Kidney epithelial cell (primary cell): ENCODE results near the gene ARHGAP21. TPM values are rescaled to one million over a fixed set of nuclear protein-coding genes. Genes with fewer than 3 reads are reported as not detected.

ENCODE experiments used
- DNase-seq: peaks from one replicate; pipeline ENCODE4 v3.0.0-alpha.2; 2010; ENCODE audit warnings: low read depth
- H3K27me3 ChIP-seq: 2 replicates; pipeline ENCODE4 v1.6.0; 2011; ENCODE audit warnings: low read length; ENCODE audit not compliant: control insufficient read depth, insufficient read depth
- H3K36me3 ChIP-seq: 2 replicates; pipeline ENCODE4 v1.5.1; 2011; ENCODE audit warnings: low read length; ENCODE audit not compliant: control insufficient read depth, insufficient read depth
- H3K4me3 ChIP-seq: 2 replicates; pipeline ENCODE4 v1.5.1; 2011; ENCODE audit warnings: low read depth, mild to moderate bottlenecking, control low read depth, low read length
- total RNA-seq: library from RNA; depleted of rRNA; stranded (reverse); fragments of >200 nt; gene quantifications from 2 replicates; pipeline ENCODE4 v1.2.3, GENCODE V29; 2015
- TF ChIP-seq, protein P1 (sequence below): IDR thresholded peaks from 2 replicates; pipeline ENCODE4 v1.5.1; 2011; ENCODE audit warnings: mild to moderate bottlenecking, moderate library complexity, low read length, control low read depth, inconsistent platforms; ENCODE audit not compliant: insufficient read depth, poor library complexity, severe bottlenecking

ARHGAP21 gene
- total RNA-seq, 1 donor from 2014 or later, result 71.8 TPM

GRCh38 chr10:24700948-24701347, 22.7 kb downstream of the ARHGAP21 start:
- Histone ChIP-seq H3K4me3 (no peak overlapping the region), H3K36me3 (no peaks in the 10 kb centered on the region), H3K27me3 (no peaks in the 10 kb centered on the region)
- no peak for DNase-seq
- TF ChIP-seq, protein P1, sequence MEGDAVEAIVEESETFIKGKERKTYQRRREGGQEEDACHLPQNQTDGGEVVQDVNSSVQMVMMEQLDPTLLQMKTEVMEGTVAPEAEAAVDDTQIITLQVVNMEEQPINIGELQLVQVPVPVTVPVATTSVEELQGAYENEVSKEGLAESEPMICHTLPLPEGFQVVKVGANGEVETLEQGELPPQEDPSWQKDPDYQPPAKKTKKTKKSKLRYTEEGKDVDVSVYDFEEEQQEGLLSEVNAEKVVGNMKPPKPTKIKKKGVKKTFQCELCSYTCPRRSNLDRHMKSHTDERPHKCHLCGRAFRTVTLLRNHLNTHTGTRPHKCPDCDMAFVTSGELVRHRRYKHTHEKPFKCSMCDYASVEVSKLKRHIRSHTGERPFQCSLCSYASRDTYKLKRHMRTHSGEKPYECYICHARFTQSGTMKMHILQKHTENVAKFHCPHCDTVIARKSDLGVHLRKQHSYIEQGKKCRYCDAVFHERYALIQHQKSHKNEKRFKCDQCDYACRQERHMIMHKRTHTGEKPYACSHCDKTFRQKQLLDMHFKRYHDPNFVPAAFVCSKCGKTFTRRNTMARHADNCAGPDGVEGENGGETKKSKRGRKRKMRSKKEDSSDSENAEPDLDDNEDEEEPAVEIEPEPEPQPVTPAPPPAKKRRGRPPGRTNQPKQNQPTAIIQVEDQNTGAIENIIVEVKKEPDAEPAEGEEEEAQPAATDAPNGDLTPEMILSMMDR, result no peak

GRCh38 chr10:24698270-24698669, 25.4 kb downstream of the ARHGAP21 start:
- Histone ChIP-seq H3K36me3 (no peaks in the 10 kb centered on the region), H3K4me3 (no peak overlapping the region), H3K27me3 (no peaks in the 10 kb centered on the region)
- TF ChIP-seq, protein P1, result no peak
- no peak for DNase-seq

DNA sequence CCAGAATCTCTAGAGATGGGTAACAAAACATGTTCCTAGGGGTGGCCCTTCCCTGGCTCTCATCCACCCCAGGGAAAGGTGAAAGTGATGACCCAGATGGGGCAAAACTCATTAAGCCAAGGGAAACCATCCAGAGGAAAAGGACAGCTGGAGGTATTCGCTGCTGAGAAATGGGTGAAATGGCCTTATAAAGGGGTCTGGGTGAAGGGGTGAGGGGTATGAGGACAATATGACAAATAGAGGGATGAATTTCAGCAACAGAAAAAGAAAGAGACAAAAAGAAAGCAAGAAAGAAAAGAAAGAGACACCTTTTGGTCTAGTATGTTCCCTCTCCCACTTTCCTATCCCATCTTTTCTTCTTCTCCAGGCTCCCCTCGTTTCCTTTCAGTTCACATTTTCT, 26.6 kb downstream of the ARHGAP21 start:
- TF ChIP-seq, protein P1, result no peak
- Histone ChIP-seq H3K4me3 (no peak overlapping the region), H3K27me3 (no peaks in the 10 kb centered on the region), H3K36me3 (no peaks in the 10 kb centered on the region)
- DNase-seq, result no peak

- no peaks in the 10 kb centered on the region for H3K27me3 ChIP-seq
- no peak overlapping the region for H3K4me3 ChIP-seq
- no peak for DNase-seq
- no peaks in the 10 kb centered on the region for H3K36me3 ChIP-seq
- TF ChIP-seq, protein P1, result no peak
Observed at GRCh38 chr10:24695452-24695851, 28.2 kb downstream of the ARHGAP21 start.

DNA sequence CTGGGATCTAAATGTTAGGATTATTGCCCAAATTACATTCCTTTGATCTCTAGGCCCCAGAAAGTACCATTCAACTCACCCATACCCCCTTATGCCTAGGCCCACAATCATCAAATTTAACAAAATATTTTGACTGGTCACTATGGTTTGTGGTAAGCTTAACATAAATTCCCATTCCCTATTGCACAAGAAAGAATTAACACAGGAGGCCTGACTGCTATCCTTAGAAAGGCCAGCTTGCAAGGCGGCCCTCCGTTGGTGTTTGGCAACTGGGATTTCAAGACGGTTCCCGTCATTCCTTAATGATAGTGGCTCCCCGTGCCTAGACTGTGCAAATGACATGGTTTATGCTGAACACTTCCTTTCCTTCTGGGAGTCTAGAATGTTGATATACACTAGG, 29.6 kb downstream of the ARHGAP21 start:
- H3K36me3 ChIP-seq, result no peaks in the 10 kb centered on the region
- no peak for DNase-seq
- no peak overlapping the region for H3K4me3 ChIP-seq
- TF ChIP-seq, protein P1, result no peak
- H3K27me3 ChIP-seq, result no peaks in the 10 kb centered on the region

DNA sequence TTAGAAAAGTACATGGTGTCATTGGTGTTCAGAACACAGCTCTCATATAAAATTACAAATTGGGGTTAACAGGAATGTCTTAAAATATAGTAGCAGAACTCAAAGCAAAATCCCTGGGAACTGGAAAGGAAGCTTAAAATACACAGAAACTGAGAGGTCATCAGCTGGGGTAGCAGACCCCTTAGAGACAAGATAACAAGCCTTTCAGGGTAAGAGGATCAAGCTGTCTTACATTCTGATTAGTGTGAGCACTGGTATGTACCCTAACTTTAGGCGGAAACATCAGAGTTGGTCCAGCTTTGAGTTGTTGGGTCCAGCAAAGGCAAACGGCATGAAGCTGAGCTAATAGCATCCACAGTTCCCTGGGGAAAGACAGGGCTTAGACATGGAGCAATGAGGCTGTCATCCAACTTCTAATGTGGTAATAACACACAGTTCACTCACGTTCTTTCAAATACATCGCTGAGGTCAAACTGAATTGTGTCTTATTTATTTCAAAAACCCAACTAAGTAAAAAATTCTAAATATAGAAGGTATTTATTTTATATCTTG, 32.6 kb downstream of the ARHGAP21 start:
- Histone ChIP-seq H3K4me3 (no peak overlapping the region), H3K36me3 (no peaks in the 10 kb centered on the region), H3K27me3 (no peaks in the 10 kb centered on the region)
- no peak for DNase-seq
- TF ChIP-seq, protein P1, result no peak
